Measurements from ENCODE around the gene MED26. TPM values are rescaled to one million over a fixed set of nuclear protein-coding genes. Genes with fewer than 3 reads are reported as not detected.

MED26 gene
- total RNA-seq, 1 donor from 2014 or later, result 3.3 TPM

- no peak for DNase-seq
Measured at GRCh38 chr19:16650821-16651220, 22.8 kb upstream of the MED26 start.

GRCh38 chr19:16649734-16650133 is 21.7 kb upstream of the MED26 start:
- DNase-seq, result no peak

- DNase-seq, result peak; percentile 30
Measured at GRCh38 chr19:16645140-16645539, 17.1 kb upstream of the MED26 start.

GRCh38 chr19:16641695-16642094 is 13.7 kb upstream of the MED26 start:
- no peak for DNase-seq

- DNase-seq, result no peak
Measured at GRCh38 chr19:16640951-16641350, 12.9 kb upstream of the MED26 start.

GRCh38 chr19:16638666-16639065 is 10.7 kb upstream of the MED26 start:
- DNase-seq, result no peak

- no peak for DNase-seq
Measured at GRCh38 chr19:16637535-16637934, 9.5 kb upstream of the MED26 start.

GRCh38 chr19:16631465-16631864 is 3.5 kb upstream of the MED26 start:
- DNase-seq, result no peak

- no peak for DNase-seq
Measured at GRCh38 chr19:16628984-16629691, 1.1 kb upstream of the MED26 start.

- no peak for DNase-seq
Measured at GRCh38 chr19:16627928-16628182, 149 bp downstream of the MED26 start.

- no peak for DNase-seq
Measured at GRCh38 chr19:16627193-16627927, 644 bp downstream of the MED26 start.

- no peak for DNase-seq
Measured at GRCh38 chr19:16626796-16627192, 1.2 kb downstream of the MED26 start.

GRCh38 chr19:16625163-16625958 is 2.6 kb downstream of the MED26 start:
- no peak for DNase-seq

- DNase-seq, result no peak
Measured at GRCh38 chr19:16624236-16624635, 3.8 kb downstream of the MED26 start.

GRCh38 chr19:16623576-16623975 is 4.4 kb downstream of the MED26 start:
- no peak for DNase-seq

GRCh38 chr19:16623066-16623465 is 4.9 kb downstream of the MED26 start:
- DNase-seq, result no peak

- DNase-seq, result no peak
Measured at GRCh38 chr19:16621165-16621800, 6.7 kb downstream of the MED26 start.

- DNase-seq, result no peak
Measured at GRCh38 chr19:16620584-16620983, 7.4 kb downstream of the MED26 start.

- DNase-seq, result no peak
Measured at GRCh38 chr19:16620018-16620417, 8.0 kb downstream of the MED26 start.

GRCh38 chr19:16619457-16619856 is 8.5 kb downstream of the MED26 start:
- no peak for DNase-seq

GRCh38 chr19:16618248-16618647 is 9.8 kb downstream of the MED26 start:
- DNase-seq, result no peak

- DNase-seq, result no peak
Measured at GRCh38 chr19:16615808-16616207, 12.2 kb downstream of the MED26 start.

- no peak for DNase-seq
Measured at GRCh38 chr19:16614941-16615340, 13.1 kb downstream of the MED26 start.
